ENCODE results near the gene DIS3L2.
"Not testable (repeated sequence)": the region's sequence is repeated elsewhere in the genome, so short reads cannot be mapped to it uniquely, and the experiment has no call there.

DIS3L2 gene

GRCh38 chr2:231928901-231929725 is 32.4 kb upstream of the DIS3L2 start:
- DNase-seq = no peak

GRCh38 chr2:231929961-231930592 is 31.4 kb upstream of the DIS3L2 start:
- no peak for DNase-seq

- DNase-seq = no peak
Observed at GRCh38 chr2:231930593-231931281, 30.8 kb upstream of the DIS3L2 start.

- DNase-seq = no peak
Observed at GRCh38 chr2:231931481-231931915, 30.0 kb upstream of the DIS3L2 start.

- DNase-seq = no peak
Observed at GRCh38 chr2:231932711-231932970, 28.9 kb upstream of the DIS3L2 start.

GRCh38 chr2:231932985-231933915 is 28.3 kb upstream of the DIS3L2 start:
- DNase-seq = no peak

GRCh38 chr2:231933916-231934401 is 27.6 kb upstream of the DIS3L2 start:
- no peak for DNase-seq

GRCh38 chr2:231934441-231935206 is 26.9 kb upstream of the DIS3L2 start:
- no peak for DNase-seq

- DNase-seq = no peak
Observed at GRCh38 chr2:231935207-231935524, 26.3 kb upstream of the DIS3L2 start.

- no peak for DNase-seq
Observed at GRCh38 chr2:231935815-231936214, 25.7 kb upstream of the DIS3L2 start.

GRCh38 chr2:231936491-231936890 is 25.0 kb upstream of the DIS3L2 start:
- no peak for DNase-seq

GRCh38 chr2:231937057-231937456 is 24.5 kb upstream of the DIS3L2 start:
- DNase-seq = no peak

GRCh38 chr2:231939022-231939421 is 22.5 kb upstream of the DIS3L2 start:
- DNase-seq = no peak

GRCh38 chr2:231940795-231941194 is 20.7 kb upstream of the DIS3L2 start:
- no peak for DNase-seq

GRCh38 chr2:231941673-231942072 is 19.8 kb upstream of the DIS3L2 start:
- DNase-seq = no peak

- no peak for DNase-seq
Observed at GRCh38 chr2:231942180-231942579, 19.3 kb upstream of the DIS3L2 start.

- DNase-seq = no peak
Observed at GRCh38 chr2:231946241-231946814, 15.2 kb upstream of the DIS3L2 start.

GRCh38 chr2:231947112-231947511 is 14.4 kb upstream of the DIS3L2 start:
- not testable (repeated sequence) for DNase-seq

GRCh38 chr2:231947694-231948093 is 13.8 kb upstream of the DIS3L2 start:
- no peak for DNase-seq

GRCh38 chr2:231951452-231952035 is 10.0 kb upstream of the DIS3L2 start:
- no peak for DNase-seq

GRCh38 chr2:231955758-231956472 is 5.6 kb upstream of the DIS3L2 start:
- DNase-seq = no peak
